H9 (cell line): Measurements from ENCODE around the gene FOXL1. TPM values are rescaled to one million over a fixed set of nuclear protein-coding genes. Genes with fewer than 3 reads are reported as not detected.

ENCODE experiments used
- DNase-seq: peaks from one replicate; pipeline ENCODE4 v3.0.0-alpha.2; 2017
- H2AFZ ChIP-seq: one replicate; pipeline ENCODE4 v1.6.1; 2013; ENCODE audit warnings: mild to moderate bottlenecking, low read length, control low read depth, moderate library complexity
- H2AK5ac ChIP-seq: 2 replicates; pipeline ENCODE4 v1.6.1; 2013; ENCODE audit warnings: low read length, control low read depth, mixed read lengths; ENCODE audit not compliant: insufficient read length
- H2BK120ac ChIP-seq: one replicate; pipeline ENCODE4 v1.6.1; 2013; ENCODE audit warnings: low read depth, mild to moderate bottlenecking, low read length, control low read depth, inconsistent platforms; ENCODE audit not compliant: poor library complexity, severe bottlenecking
- H2BK12ac ChIP-seq: 2 replicates; pipeline ENCODE4 v1.6.1; 2013; ENCODE audit warnings: low read length, control low read depth, mixed read lengths, low read depth; ENCODE audit not compliant: insufficient read length
- H2BK15ac ChIP-seq: 2 replicates; pipeline ENCODE4 v1.6.1; 2013; ENCODE audit warnings: low read depth, low read length, control low read depth
- H2BK20ac ChIP-seq: one replicate; pipeline ENCODE4 v1.6.1; 2013; ENCODE audit warnings: low read depth, mild to moderate bottlenecking, low read length, control low read depth, inconsistent platforms; ENCODE audit not compliant: poor library complexity, severe bottlenecking
- H2BK5ac ChIP-seq: 2 replicates; pipeline ENCODE4 v1.6.1; 2013; ENCODE audit warnings: low read length, control low read depth, mixed read lengths; ENCODE audit not compliant: insufficient read length
- H3K14ac ChIP-seq: 2 replicates; pipeline ENCODE4 v1.6.1; 2013; ENCODE audit warnings: low read length, control low read depth; ENCODE audit not compliant: insufficient read depth
- H3K18ac ChIP-seq: 2 replicates; pipeline ENCODE4 v1.6.1; 2013; ENCODE audit warnings: low read depth, mild to moderate bottlenecking, mixed read lengths, low read length, control low read depth; ENCODE audit not compliant: insufficient read length
- H3K23ac ChIP-seq: 2 replicates; pipeline ENCODE4 v1.6.1; 2013; ENCODE audit warnings: low read length, control low read depth, mixed read lengths, low read depth; ENCODE audit not compliant: insufficient read length
- H3K23me2 ChIP-seq: 2 replicates; pipeline ENCODE4 v1.6.1; 2013; ENCODE audit warnings: low read depth, mild to moderate bottlenecking, mixed read lengths, low read length, control low read depth; ENCODE audit not compliant: insufficient read length, poor library complexity, severe bottlenecking
- H3K27ac ChIP-seq: 2 replicates; pipeline ENCODE4 v1.5.1; 2013; ENCODE audit warnings: low read length, control low read depth, mixed read lengths, low read depth; ENCODE audit not compliant: insufficient read length
- H3K27me3 ChIP-seq: 2 replicates; pipeline ENCODE4 v1.6.1; 2013; ENCODE audit warnings: low read length, control low read depth, inconsistent platforms; ENCODE audit not compliant: insufficient read depth
- H3K4ac ChIP-seq: 2 replicates; pipeline ENCODE4 v1.6.1; 2013; ENCODE audit warnings: low read depth, mild to moderate bottlenecking, control low read depth, inconsistent platforms, low read length, moderate library complexity
- H3K4me1 ChIP-seq: 2 replicates; pipeline ENCODE4 v1.6.1; 2013; ENCODE audit warnings: low read length, control low read depth, inconsistent platforms; ENCODE audit not compliant: insufficient read depth
- H3K4me2 ChIP-seq: 2 replicates; pipeline ENCODE4 v1.6.1; 2013; ENCODE audit warnings: low read length, control low read depth, mixed read lengths; ENCODE audit not compliant: insufficient read length, insufficient read depth
- H3K56ac ChIP-seq: 2 replicates; pipeline ENCODE4 v1.6.1; 2013; ENCODE audit warnings: low read depth, mild to moderate bottlenecking, mixed read lengths, low read length, control low read depth; ENCODE audit not compliant: insufficient read length
- H3K79me1 ChIP-seq: 2 replicates; pipeline ENCODE4 v1.6.1; 2013; ENCODE audit warnings: low read depth, mild to moderate bottlenecking, moderate library complexity, low read length, control low read depth, inconsistent platforms; ENCODE audit not compliant: insufficient read depth, poor library complexity, severe bottlenecking
- H3K79me2 ChIP-seq: 2 replicates; pipeline ENCODE4 v1.6.1; 2013; ENCODE audit warnings: low read length, control low read depth, inconsistent platforms; ENCODE audit not compliant: insufficient read depth
- H3K9ac ChIP-seq: 2 replicates; pipeline ENCODE4 v1.6.1; 2013; ENCODE audit warnings: low read length, control low read depth, mixed read lengths; ENCODE audit not compliant: insufficient read length; ENCODE audit errors: extremely low read depth
- H3K9me3 ChIP-seq: one replicate; pipeline ENCODE4 v1.6.1; 2013; ENCODE audit warnings: low read depth, low read length, inconsistent platforms; ENCODE audit not compliant: control insufficient read depth
- H3T11ph ChIP-seq: one replicate; pipeline ENCODE4 v1.6.1; 2013; ENCODE audit warnings: mild to moderate bottlenecking, low read length, control low read depth, inconsistent platforms
- H4K20me1 ChIP-seq: one replicate; pipeline ENCODE4 v1.6.1; 2013; ENCODE audit not compliant: control insufficient read depth, insufficient read length, insufficient read depth
- H4K5ac ChIP-seq: 2 replicates; pipeline ENCODE4 v1.6.1; 2013; ENCODE audit warnings: low read depth, mild to moderate bottlenecking, mixed read lengths, low read length, control low read depth; ENCODE audit not compliant: insufficient read length
- H4K8ac ChIP-seq: replicated peaks from 2 replicates; pipeline ENCODE4 v1.6.1; 2013; ENCODE audit warnings: low read length, control low read depth, mixed read lengths, low read depth; ENCODE audit not compliant: insufficient read length
- H4K91ac ChIP-seq: 2 replicates; pipeline ENCODE4 v1.6.1; 2013; ENCODE audit warnings: low read depth, mild to moderate bottlenecking, moderate library complexity, mixed read lengths, low read length, control low read depth; ENCODE audit not compliant: insufficient read length
- H3K27ac Mint-ChIP-seq, 3 experiments: 2 replicates in 2 of 3; 3 replicates in 1 of 3; pipeline ENCODE4 v1.8.0; 2020 to 2021; ENCODE audit warnings: mixed read lengths in 3 of 3, mild to moderate bottlenecking in 1 of 3, moderate library complexity in 1 of 3
- H3K27me3 Mint-ChIP-seq: 2 replicates; pipeline ENCODE4 v1.8.0; 2021; ENCODE audit warnings: low read depth, mild to moderate bottlenecking, moderate library complexity, mixed read lengths
- H3K36me3 Mint-ChIP-seq, 3 experiments: 2 replicates in 2 of 3; 3 replicates in 1 of 3; pipeline ENCODE4 v1.8.0; 2020 to 2021; ENCODE audit warnings: low read depth in 3 of 3, mixed read lengths in 3 of 3; ENCODE audit not compliant: insufficient read depth in 1 of 3
- H3K4me1 Mint-ChIP-seq, 2 experiments: 2 replicates each; pipeline ENCODE4 v1.8.0; 2020; ENCODE audit warnings: mixed read lengths in 2 of 2
- H3K4me3 Mint-ChIP-seq, 2 experiments: 2 replicates in 1 of 2; 3 replicates in 1 of 2; pipeline ENCODE4 v1.8.0; 2020 to 2021; ENCODE audit warnings: mild to moderate bottlenecking in 2 of 2, mixed read lengths in 2 of 2, moderate library complexity in 1 of 2
- H3K9me3 Mint-ChIP-seq, 2 experiments: 2 replicates in 1 of 2; 3 replicates in 1 of 2; pipeline ENCODE4 v1.8.0; 2020; ENCODE audit warnings: mild to moderate bottlenecking in 2 of 2, mixed read lengths in 2 of 2, moderate library complexity in 1 of 2
- CTCF ChIP-seq: fragments of 200-600 bp; sonication (generic); conservative IDR thresholded peaks from 3 replicates; pipeline ENCODE4 v1.8.0; 2021; ENCODE audit warnings: antibody characterized with exemption, mild to moderate bottlenecking
- WGBS: extraction: QIAGEN DNeasy Blood & Tissue Kit; methylation state at CpG from one replicate; pipeline ENCODE4 v1.1.7; 2013; ENCODE audit warnings: missing lambda C conversion rate, low lambda C conversion rate, mixed read lengths; ENCODE audit not compliant: insufficient read length; ENCODE audit errors: extremely low coverage; 5-methylcytosine and 5-hydroxymethylcytosine counted together
- total RNA-seq: library from RNA; stranded (reverse); gene quantifications from 2 replicates; pipeline ENCODE4 v1.2.1, GENCODE V29; 2021

FOXL1 gene
- total RNA-seq, 1 experiment from 2014 or later: 0.09 TPM

- Mint-ChIP-seq H3K27me3 (peaks cover 35% of the 10 kb centered on the region), H3K36me3 (no peaks in the 10 kb centered on the region), H3K27ac (no peak overlapping the region), H3K4me1 (peaks cover 0 to 4% of the 10 kb centered on the region in 2 experiments; a peak in 1 of 4 replicates), H3K4me3 (no peak overlapping the region), H3K9me3 (no peaks in the 10 kb centered on the region)
- no CpG with 5 or more reads among the region's 22 CpGs for WGBS
- H2BK15ac ChIP-seq: no peak overlapping the region
- H3K18ac ChIP-seq: no peak overlapping the region
- no peak overlapping the region for H3K14ac ChIP-seq
- H4K8ac ChIP-seq: no peak overlapping the region
- no peak for TF ChIP-seq CTCF
- no peak overlapping the region for H3K56ac ChIP-seq
- no peak overlapping the region for H2AK5ac ChIP-seq
- H2BK120ac ChIP-seq: no peak overlapping the region
- no peaks in the 10 kb centered on the region for H3K4me1 ChIP-seq
- H3K4me2 ChIP-seq: no peak overlapping the region
- no peak overlapping the region for H3K4ac ChIP-seq
- no peak overlapping the region for H2BK20ac ChIP-seq
- no peak overlapping the region for H2AFZ ChIP-seq
- H4K91ac ChIP-seq: no peak overlapping the region
- H3K27me3 ChIP-seq: no peaks in the 10 kb centered on the region
- H3K23me2 ChIP-seq: no peaks in the 10 kb centered on the region
- H3K79me2 ChIP-seq: no peaks in the 10 kb centered on the region
- H3K9me3 ChIP-seq: no peaks in the 10 kb centered on the region
- no peak overlapping the region for H4K5ac ChIP-seq
- H2BK12ac ChIP-seq: no peak overlapping the region
- H2BK5ac ChIP-seq: no peak overlapping the region
- H3K27ac ChIP-seq: no peak overlapping the region
- H3T11ph ChIP-seq: no peak overlapping the region
- no peaks in the 10 kb centered on the region for H3K79me1 ChIP-seq
- H3K23ac ChIP-seq: no peak overlapping the region
- no peak overlapping the region for H3K9ac ChIP-seq
- H4K20me1 ChIP-seq: no peaks in the 10 kb centered on the region
- no peak for DNase-seq
These were observed 20.5 kb downstream of the FOXL1 start for GRCh38 chr16:86598607-86599565.
